ENCODE results near the gene TTLL12.

Gene TTLL12

GRCh38 chr22:43152357-43153071 lies 34.4 kb downstream of the TTLL12 start:
- H3K27ac ChIP-seq (replicated peaks) = peak overlapping the region; percentile 91
- DNase-seq (ENCODE audit: low read depth in 1 of 2, low spot score in 1 of 2) = peak in 1 of 2 experiments; percentile 75
- H3K27me3 ChIP-seq (ENCODE audit: insufficient read depth, poor library complexity, severe bottlenecking) = no peaks in the 10 kb centered on the region

DNA sequence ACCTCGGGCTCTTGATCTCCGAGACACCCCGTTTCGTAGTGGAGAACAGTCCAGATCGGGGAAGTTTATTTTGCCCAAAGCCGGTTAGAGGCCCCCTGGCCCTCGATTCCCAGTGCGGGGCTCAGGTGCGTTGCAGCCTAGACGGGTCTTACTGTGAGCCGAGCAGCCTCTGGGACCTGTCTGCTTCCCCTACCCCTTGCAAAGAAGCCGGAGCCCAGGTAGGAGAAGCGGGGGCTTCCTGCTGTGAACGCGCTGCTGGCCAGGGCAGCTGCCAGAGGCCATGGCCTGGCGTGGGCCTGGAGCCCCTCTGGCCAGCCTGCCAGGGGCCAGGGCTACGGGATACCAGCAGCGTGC lies 35.0 kb downstream of the TTLL12 start:
- no peaks in the 10 kb centered on the region for H3K27me3 ChIP-seq (ENCODE audit: insufficient read depth, poor library complexity, severe bottlenecking)
- peak overlapping the region; percentile 91 for H3K27ac ChIP-seq (replicated peaks)
- peak overlapping the region; percentile 93 for H3K4me3 ChIP-seq (replicated peaks; ENCODE audit: insufficient read depth, low read length)
- DNase-seq (ENCODE audit: low read depth in 1 of 2, low spot score in 1 of 2) = peak in 1 of 2 experiments; percentile 12
- TF ChIP-seq CTCF (IDR thresholded peaks at IDR 0.05; ENCODE audit: insufficient read depth, low read length) = no peak
- TF ChIP-seq SPI1 (IDR thresholded peaks at IDR 0.05; ENCODE audit: borderline replicate concordance, low read depth) = no peak
- TF ChIP-seq GABPA (IDR thresholded peaks at IDR 0.05; ENCODE audit: low read depth) = no peak

More at GRCh38 chr22:43152357-43153071, 34.4 kb downstream of the TTLL12 start:
- TF ChIP-seq GABPA (IDR thresholded peaks at IDR 0.05; ENCODE audit: low read depth) (no peak), SPI1 (IDR thresholded peaks at IDR 0.05; ENCODE audit: borderline replicate concordance, low read depth) (no peak), CTCF (IDR thresholded peaks at IDR 0.05; ENCODE audit: insufficient read depth, low read length) (no peak), POLR2AphosphoS5 (IDR thresholded peaks at IDR 0.05; ENCODE audit: low read depth) (no peak; the same call in 1 of the 2 replicates)
- TF ChIP-seq, protein P1, sequence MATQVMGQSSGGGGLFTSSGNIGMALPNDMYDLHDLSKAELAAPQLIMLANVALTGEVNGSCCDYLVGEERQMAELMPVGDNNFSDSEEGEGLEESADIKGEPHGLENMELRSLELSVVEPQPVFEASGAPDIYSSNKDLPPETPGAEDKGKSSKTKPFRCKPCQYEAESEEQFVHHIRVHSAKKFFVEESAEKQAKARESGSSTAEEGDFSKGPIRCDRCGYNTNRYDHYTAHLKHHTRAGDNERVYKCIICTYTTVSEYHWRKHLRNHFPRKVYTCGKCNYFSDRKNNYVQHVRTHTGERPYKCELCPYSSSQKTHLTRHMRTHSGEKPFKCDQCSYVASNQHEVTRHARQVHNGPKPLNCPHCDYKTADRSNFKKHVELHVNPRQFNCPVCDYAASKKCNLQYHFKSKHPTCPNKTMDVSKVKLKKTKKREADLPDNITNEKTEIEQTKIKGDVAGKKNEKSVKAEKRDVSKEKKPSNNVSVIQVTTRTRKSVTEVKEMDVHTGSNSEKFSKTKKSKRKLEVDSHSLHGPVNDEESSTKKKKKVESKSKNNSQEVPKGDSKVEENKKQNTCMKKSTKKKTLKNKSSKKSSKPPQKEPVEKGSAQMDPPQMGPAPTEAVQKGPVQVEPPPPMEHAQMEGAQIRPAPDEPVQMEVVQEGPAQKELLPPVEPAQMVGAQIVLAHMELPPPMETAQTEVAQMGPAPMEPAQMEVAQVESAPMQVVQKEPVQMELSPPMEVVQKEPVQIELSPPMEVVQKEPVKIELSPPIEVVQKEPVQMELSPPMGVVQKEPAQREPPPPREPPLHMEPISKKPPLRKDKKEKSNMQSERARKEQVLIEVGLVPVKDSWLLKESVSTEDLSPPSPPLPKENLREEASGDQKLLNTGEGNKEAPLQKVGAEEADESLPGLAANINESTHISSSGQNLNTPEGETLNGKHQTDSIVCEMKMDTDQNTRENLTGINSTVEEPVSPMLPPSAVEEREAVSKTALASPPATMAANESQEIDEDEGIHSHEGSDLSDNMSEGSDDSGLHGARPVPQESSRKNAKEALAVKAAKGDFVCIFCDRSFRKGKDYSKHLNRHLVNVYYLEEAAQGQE (IDR thresholded peaks at IDR 0.05; ENCODE audit: insufficient replicate concordance, low read depth) = no peak
- H3K4me3 ChIP-seq (replicated peaks; ENCODE audit: insufficient read depth, low read length) = peak overlapping the region; percentile 93

DNA sequence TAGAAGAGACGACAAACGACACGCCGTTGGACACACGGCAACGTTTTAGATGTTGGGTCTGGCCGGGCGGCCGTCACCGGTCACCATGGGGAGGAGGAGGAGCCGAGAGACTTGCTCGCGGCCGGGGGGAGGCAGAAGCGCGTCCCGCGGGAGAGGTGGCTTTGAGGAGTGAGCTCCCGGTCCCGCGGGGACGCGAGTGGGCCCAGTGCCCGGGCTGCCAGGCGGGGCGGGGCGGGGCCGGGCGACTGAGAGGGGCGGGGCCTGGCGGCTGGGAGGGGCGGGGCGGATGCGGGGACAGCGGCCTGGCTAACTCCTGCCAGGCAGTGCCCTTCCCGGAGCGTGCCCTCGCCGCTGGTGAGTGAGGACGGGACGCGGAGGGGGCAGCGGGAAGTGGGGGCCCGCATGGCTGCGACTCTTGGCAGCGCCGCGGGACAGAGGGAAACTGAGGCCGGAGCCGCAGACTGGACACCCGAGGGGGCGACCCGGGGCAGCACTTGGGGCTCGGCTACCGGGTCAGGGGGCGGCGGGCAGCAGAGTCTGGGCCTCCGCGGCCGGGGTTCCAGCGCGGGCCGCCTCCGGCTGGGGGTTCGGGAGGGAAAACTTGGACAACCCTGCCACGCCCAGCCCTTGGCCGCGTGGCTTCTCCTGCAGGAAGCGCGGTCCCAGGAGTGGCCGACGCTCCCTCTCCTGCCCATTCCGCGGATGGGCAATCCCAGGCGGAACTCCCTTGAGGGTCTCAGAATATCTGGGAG lies 35.5 kb downstream of the TTLL12 start, which contains the start of gene TSPO:
TSS of gene TSPO (plus strand) at position 309 of the 752 bp plus-strand sequence. CDS start 7,680 bp downstream, outside the sequence.
- TF ChIP-seq, protein P1 (IDR thresholded peaks at IDR 0.05; ENCODE audit: insufficient replicate concordance, low read depth) = no peak
- no peak for TF ChIP-seq CTCF (IDR thresholded peaks at IDR 0.05; ENCODE audit: insufficient read depth, low read length)
- no peak for TF ChIP-seq GABPA (IDR thresholded peaks at IDR 0.05; ENCODE audit: low read depth)
- TF ChIP-seq SPI1 (IDR thresholded peaks at IDR 0.05; ENCODE audit: borderline replicate concordance, low read depth) = no peak
- no peak; the same call in 1 of the 2 replicates for TF ChIP-seq POLR2AphosphoS5 (IDR thresholded peaks at IDR 0.05; ENCODE audit: low read depth)
- DNase-seq (ENCODE audit: low read depth in 1 of 2, low spot score in 1 of 2) = peak; percentile 49 to 79
- peak within 1 kb of the TSS; percentile 91 for H3K27ac ChIP-seq (replicated peaks)

More for the DNA sequence above, 35.5 kb downstream of the TTLL12 start, which contains the start of gene TSPO:
- H3K27me3 ChIP-seq (ENCODE audit: insufficient read depth, poor library complexity, severe bottlenecking) = no peaks in the 10 kb centered on the region
- peak within 1 kb of the TSS; percentile 93 for H3K4me3 ChIP-seq (replicated peaks; ENCODE audit: insufficient read depth, low read length)

Measured in HL-60 (cell line).